Left forelimb (tissue), 1 donor: ENCODE results near the gene VGF.
A peak's percentile ranks its signal among the peaks of the same experiment; 100 is the strongest.
"Not testable (repeated sequence)": the region's sequence is repeated elsewhere in the genome, so short reads cannot be mapped to it uniquely, and the experiment has no call there.

ENCODE experiments used
- DNase-seq: peaks from one replicate; pipeline ENCODE4 v3.0.0-alpha.2; 2018; ENCODE audit warnings: low spot score

VGF gene

GRCh38 chr7:101165075-101165957 lies at the start of gene VGF:
Gene VGF (minus strand): TSS chr7:101165569. CDS start chr7:101164843, 726 bp downstream.
- DNase-seq, result peak; percentile 90

- no peak for DNase-seq
Measured at GRCh38 chr7:101212014-101212413, 46.6 kb upstream of the VGF start.

- DNase-seq, result no peak
Measured at GRCh38 chr7:101211501-101211900, 46.1 kb upstream of the VGF start.

GRCh38 chr7:101210143-101210542 lies 44.8 kb upstream of the VGF start:
- DNase-seq, result no peak

GRCh38 chr7:101208794-101209193 lies 43.4 kb upstream of the VGF start:
- no peak for DNase-seq

- no peak for DNase-seq
Measured at GRCh38 chr7:101207459-101207858, 42.1 kb upstream of the VGF start.

GRCh38 chr7:101206665-101207042 lies 41.3 kb upstream of the VGF start:
- no peak for DNase-seq

GRCh38 chr7:101205901-101206664 lies 40.7 kb upstream of the VGF start:
- no peak for DNase-seq

GRCh38 chr7:101203740-101204738 lies 38.7 kb upstream of the VGF start:
- not testable (repeated sequence) for DNase-seq

- no peak for DNase-seq
Measured at GRCh38 chr7:101202603-101202918, 37.2 kb upstream of the VGF start.

- DNase-seq, result no peak
Measured at GRCh38 chr7:101201695-101202602, 36.6 kb upstream of the VGF start.

GRCh38 chr7:101200862-101201599 lies 35.7 kb upstream of the VGF start, which contains the start of gene MOGAT3:
Gene MOGAT3 (minus strand): TSS chr7:101201036. CDS start chr7:101200854, 182 bp downstream.
- no peak for DNase-seq

- no peak for DNase-seq
Measured at GRCh38 chr7:101200504-101200861, 35.1 kb upstream of the VGF start.

- DNase-seq, result not testable (repeated sequence)
Measured at GRCh38 chr7:101199522-101199921, 34.2 kb upstream of the VGF start.

GRCh38 chr7:101198476-101198875 lies 33.1 kb upstream of the VGF start:
- DNase-seq, result no peak

GRCh38 chr7:101197991-101198390 lies 32.6 kb upstream of the VGF start:
- no peak for DNase-seq

- DNase-seq, result no peak
Measured at GRCh38 chr7:101195884-101196283, 30.5 kb upstream of the VGF start.

GRCh38 chr7:101189109-101189508 lies 23.7 kb upstream of the VGF start:
- DNase-seq, result no peak

- no peak for DNase-seq
Measured at GRCh38 chr7:101186844-101187428, 21.6 kb upstream of the VGF start.

- no peak for DNase-seq
Measured at GRCh38 chr7:101186194-101186593, 20.8 kb upstream of the VGF start.
